SU-DHL-6 (cell line): Measurements from ENCODE around the gene RAP1GAP2.

ENCODE experiments used
- CTCF ChIP-seq: fragments of 200-600 bp; sonication (generic); IDR thresholded peaks from one replicate; pipeline ENCODE4 v1.5.1; 2017; ENCODE audit warnings: antibody characterized with exemption, mild to moderate bottlenecking, low read length, moderate library complexity; ENCODE audit not compliant: insufficient read depth, poor library complexity, severe bottlenecking
- EZH2phosphoT487 ChIP-seq: fragments of 200-600 bp; sonication (generic), shearing (Covaris generic); conservative IDR thresholded peaks from 2 replicates; pipeline ENCODE4 v1.6.1; 2018; ENCODE audit warnings: mild to moderate bottlenecking, antibody characterized with exemption, low read length, moderate library complexity, mixed read lengths

GRCh38 chr17:2803386-2803785 lies 7.1 kb downstream of the RAP1GAP2 start:
- TF ChIP-seq CTCF = no peak
- TF ChIP-seq EZH2phosphoT487 = no peak
